MM.1S (cell line): ENCODE measurements around the gene MAP3K7CL.
"Not testable (repeated sequence)": the region's sequence is repeated elsewhere in the genome, so short reads cannot be mapped to it uniquely, and the experiment has no call there.

Experiments
- DNase-seq: peaks from one replicate; pipeline ENCODE4 v3.0.0-alpha.2; 2015
- H2AFZ ChIP-seq: fragments of 300-600 bp; sonication (generic); 2 replicates; pipeline ENCODE4 v1.6.0; 2016; ENCODE audit warnings: antibody characterized with exemption, low read length
- H3F3A ChIP-seq: fragments of 300-600 bp; sonication (generic); 2 replicates; pipeline ENCODE4 v1.6.1; 2016; ENCODE audit warnings: mild to moderate bottlenecking, antibody characterized with exemption, low read length, moderate library complexity, mixed read lengths; ENCODE audit not compliant: insufficient read depth
- H3K27ac ChIP-seq: fragments of 300-600 bp; sonication (generic); 2 replicates; pipeline ENCODE4 v1.5.1; 2016; ENCODE audit warnings: mild to moderate bottlenecking, low read length
- H3K27me3 ChIP-seq: fragments of 300-600 bp; sonication (generic); replicated peaks from 2 replicates; pipeline ENCODE4 v1.6.0; 2016; ENCODE audit warnings: low read length; ENCODE audit not compliant: insufficient read depth
- H3K36me3 ChIP-seq: fragments of 300-600 bp; sonication (generic); replicated peaks from 2 replicates; pipeline ENCODE4 v1.6.1; 2016; ENCODE audit warnings: mild to moderate bottlenecking, low read length, mixed read lengths; ENCODE audit not compliant: insufficient read depth
- H3K4me1 ChIP-seq: fragments of 300-600 bp; sonication (generic); 2 replicates; pipeline ENCODE4 v1.6.1; 2016; ENCODE audit warnings: low read length, mixed read lengths
- H3K4me2 ChIP-seq: fragments of 300-600 bp; sonication (generic); 2 replicates; pipeline ENCODE4 v1.6.0; 2016; ENCODE audit warnings: low read depth, low read length
- H3K4me3 ChIP-seq: fragments of 300-600 bp; sonication (generic); 2 replicates; pipeline ENCODE4 v1.5.1; 2016; ENCODE audit warnings: low read length, mixed read lengths
- H3K79me2 ChIP-seq: fragments of 300-600 bp; sonication (generic); 2 replicates; pipeline ENCODE4 v1.6.1; 2016; ENCODE audit warnings: mixed run types, low read length, mixed read lengths
- H3K9ac ChIP-seq: fragments of 300-600 bp; sonication (generic); 2 replicates; pipeline ENCODE4 v1.6.1; 2016; ENCODE audit warnings: low read length, mixed read lengths
- H3K9me2 ChIP-seq: fragments of 300-600 bp; sonication (generic); replicated peaks from 2 replicates; pipeline ENCODE4 v1.6.1; 2016; ENCODE audit warnings: mild to moderate bottlenecking, low read length, mixed read lengths; ENCODE audit not compliant: insufficient read depth
- H3K9me3 ChIP-seq: fragments of 300-600 bp; sonication (generic); replicated peaks from 2 replicates; pipeline ENCODE4 v1.6.1; 2016; ENCODE audit warnings: mild to moderate bottlenecking, low read length, mixed read lengths; ENCODE audit not compliant: insufficient read depth
- H4K20me1 ChIP-seq: fragments of 300-600 bp; sonication (generic); 2 replicates; pipeline ENCODE4 v1.6.1; 2016; ENCODE audit warnings: mild to moderate bottlenecking, low read length, moderate library complexity, mixed read lengths; ENCODE audit not compliant: insufficient read depth
- EZH2 ChIP-seq: fragments of 300-600 bp; sonication (generic); optimal IDR thresholded peaks from 2 replicates; pipeline ENCODE3; 2017; ENCODE audit warnings: low read depth, mild to moderate bottlenecking, antibody characterized with exemption, low read length, mixed read lengths
- EZH2phosphoT487 ChIP-seq: fragments of 300-600 bp; sonication (generic); IDR thresholded peaks from 2 replicates; pipeline ENCODE4 v1.6.1; 2018; ENCODE audit warnings: antibody characterized with exemption, low read length
- TF ChIP-seq, protein P1 (sequence below): fragments of 300-600 bp; sonication (generic); IDR thresholded peaks from 2 replicates; pipeline ENCODE4 v1.5.1; 2016; ENCODE audit warnings: antibody characterized with exemption, low read length, mixed read lengths

MAP3K7CL gene

DNA sequence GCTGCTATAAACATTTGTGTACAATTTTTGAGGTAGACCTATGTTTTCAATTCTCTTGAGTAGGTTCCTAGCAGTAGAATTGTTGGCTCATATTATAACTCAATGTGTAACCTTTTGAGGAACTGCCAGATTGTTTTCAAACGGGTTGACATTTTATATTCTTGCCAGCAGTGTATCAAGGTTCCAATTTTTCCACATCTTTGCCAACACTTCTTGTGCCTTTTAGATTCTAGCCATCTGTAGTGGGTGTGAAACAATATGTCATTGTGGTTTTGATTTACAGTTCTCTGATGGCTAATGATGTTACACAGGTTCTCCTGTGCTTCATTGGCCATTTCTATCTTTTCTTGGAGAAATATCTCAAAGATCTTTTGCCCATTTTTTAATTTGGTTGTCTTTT is 36.4 kb downstream of the MAP3K7CL start:
- Histone ChIP-seq H3K9me3 (no peaks in the 10 kb centered on the region), H3K27me3 (no peaks in the 10 kb centered on the region), H3K4me1 (no peaks in the 10 kb centered on the region), H3K36me3 (no peaks in the 10 kb centered on the region), H4K20me1 (no peaks in the 10 kb centered on the region), H3K79me2 (no peaks in the 10 kb centered on the region), H3K9ac (no peak overlapping the region), H2AFZ (no peak overlapping the region), H3K9me2 (no peaks in the 10 kb centered on the region), H3K4me3 (no peak overlapping the region), H3F3A (no peaks in the 10 kb centered on the region), H3K4me2 (no peak overlapping the region), H3K27ac (no peak overlapping the region)
- DNase-seq, result no peak
- TF ChIP-seq, protein P1, sequence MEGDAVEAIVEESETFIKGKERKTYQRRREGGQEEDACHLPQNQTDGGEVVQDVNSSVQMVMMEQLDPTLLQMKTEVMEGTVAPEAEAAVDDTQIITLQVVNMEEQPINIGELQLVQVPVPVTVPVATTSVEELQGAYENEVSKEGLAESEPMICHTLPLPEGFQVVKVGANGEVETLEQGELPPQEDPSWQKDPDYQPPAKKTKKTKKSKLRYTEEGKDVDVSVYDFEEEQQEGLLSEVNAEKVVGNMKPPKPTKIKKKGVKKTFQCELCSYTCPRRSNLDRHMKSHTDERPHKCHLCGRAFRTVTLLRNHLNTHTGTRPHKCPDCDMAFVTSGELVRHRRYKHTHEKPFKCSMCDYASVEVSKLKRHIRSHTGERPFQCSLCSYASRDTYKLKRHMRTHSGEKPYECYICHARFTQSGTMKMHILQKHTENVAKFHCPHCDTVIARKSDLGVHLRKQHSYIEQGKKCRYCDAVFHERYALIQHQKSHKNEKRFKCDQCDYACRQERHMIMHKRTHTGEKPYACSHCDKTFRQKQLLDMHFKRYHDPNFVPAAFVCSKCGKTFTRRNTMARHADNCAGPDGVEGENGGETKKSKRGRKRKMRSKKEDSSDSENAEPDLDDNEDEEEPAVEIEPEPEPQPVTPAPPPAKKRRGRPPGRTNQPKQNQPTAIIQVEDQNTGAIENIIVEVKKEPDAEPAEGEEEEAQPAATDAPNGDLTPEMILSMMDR, result no peak

DNA sequence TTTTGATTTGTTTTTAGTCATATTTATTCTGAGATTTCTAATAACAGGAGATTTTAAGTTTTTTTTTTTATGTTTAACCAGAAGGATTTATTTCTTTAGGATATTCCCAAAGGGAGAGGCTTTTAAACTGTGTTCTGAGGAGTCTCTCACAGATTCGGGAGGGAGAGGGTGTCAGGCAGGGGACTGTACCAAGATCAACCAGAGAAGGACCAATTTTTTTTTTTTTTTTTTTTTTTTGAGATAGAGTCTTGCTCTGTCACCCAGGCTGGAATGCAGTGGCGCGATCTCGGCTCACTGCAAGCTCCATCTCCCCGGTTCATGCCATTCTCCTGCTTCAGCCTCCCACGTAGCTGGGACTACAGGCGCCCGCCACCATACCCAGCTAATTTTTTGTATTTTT is 37.0 kb downstream of the MAP3K7CL start:
- H3K36me3 ChIP-seq, H3K4me3 ChIP-seq, H3F3A ChIP-seq, H3K9me3 ChIP-seq, H3K27me3 ChIP-seq, H3K4me1 ChIP-seq, H2AFZ ChIP-seq, H3K9me2 ChIP-seq, DNase-seq, H4K20me1 ChIP-seq, H3K9ac ChIP-seq, H3K79me2 ChIP-seq, H3K4me2 ChIP-seq, H3K27ac ChIP-seq: not testable (repeated sequence)

DNA sequence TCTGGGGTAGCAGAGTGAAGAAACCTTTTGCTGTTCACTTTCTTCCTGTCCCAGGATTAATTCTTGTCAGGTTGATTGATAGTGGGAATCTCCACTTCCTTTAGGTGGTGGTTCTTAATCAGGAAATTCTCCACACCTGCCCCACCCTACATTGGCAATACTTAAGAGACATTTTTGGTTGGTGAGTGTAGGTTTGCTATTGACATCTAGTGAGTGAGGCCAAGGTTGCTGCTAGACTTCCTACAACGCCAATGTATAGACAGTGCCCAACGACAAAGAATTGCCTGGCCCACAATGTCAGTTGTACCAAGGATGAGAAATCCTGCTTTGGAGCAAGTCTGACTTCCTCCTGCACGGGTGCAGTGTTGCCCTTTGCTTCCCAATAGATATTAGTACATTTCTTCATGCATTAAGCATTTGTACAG is 38.5 kb downstream of the MAP3K7CL start:
- Histone ChIP-seq H3K9me2 (no peaks in the 10 kb centered on the region), H3K79me2 (no peaks in the 10 kb centered on the region), H3K4me2 (no peak overlapping the region), H3K9ac (no peak overlapping the region), H3K9me3 (no peaks in the 10 kb centered on the region), H3F3A (no peaks in the 10 kb centered on the region), H3K27ac (no peak overlapping the region), H2AFZ (no peak overlapping the region), H3K4me1 (no peaks in the 10 kb centered on the region), H3K4me3 (no peak overlapping the region), H3K36me3 (no peaks in the 10 kb centered on the region), H4K20me1 (no peaks in the 10 kb centered on the region), H3K27me3 (no peaks in the 10 kb centered on the region)
- TF ChIP-seq EZH2 (no peak), EZH2phosphoT487 (no peak)
- TF ChIP-seq, protein P1, result no peak
- no peak for DNase-seq

DNA sequence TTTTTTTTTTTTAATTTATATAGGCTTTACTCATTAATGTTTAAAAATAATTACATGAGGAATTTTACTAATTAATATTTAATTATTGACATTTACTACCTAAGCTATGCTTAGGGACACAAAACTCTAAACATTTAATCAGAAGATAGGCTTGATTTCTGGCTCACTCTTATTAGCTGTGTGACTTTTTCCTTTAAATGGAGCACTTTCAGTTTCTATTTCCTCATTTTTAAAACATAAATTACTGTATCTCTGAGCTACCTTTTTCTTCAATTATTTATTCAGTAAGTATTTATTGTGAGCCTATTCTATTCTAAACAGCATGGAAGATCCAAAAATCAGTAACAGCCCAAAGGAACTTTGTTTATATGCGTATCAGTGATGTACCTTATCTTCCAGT is 40.5 kb downstream of the MAP3K7CL start:
- H3K4me1 ChIP-seq, result no peaks in the 10 kb centered on the region
- no peaks in the 10 kb centered on the region for H3K9me3 ChIP-seq
- no peaks in the 10 kb centered on the region for H3K36me3 ChIP-seq
- no peak overlapping the region for H2AFZ ChIP-seq
- H4K20me1 ChIP-seq, result no peaks in the 10 kb centered on the region
- H3K9me2 ChIP-seq, result no peaks in the 10 kb centered on the region
- no peaks in the 10 kb centered on the region for H3K27me3 ChIP-seq
- H3K4me2 ChIP-seq, result no peak overlapping the region
- H3K79me2 ChIP-seq, result no peaks in the 10 kb centered on the region
- DNase-seq, result no peak
- no peak overlapping the region for H3K4me3 ChIP-seq
- no peak overlapping the region for H3K9ac ChIP-seq
- no peaks in the 10 kb centered on the region for H3F3A ChIP-seq
- H3K27ac ChIP-seq, result no peak overlapping the region
- TF ChIP-seq EZH2 (no peak), EZH2phosphoT487 (no peak)
- TF ChIP-seq, protein P1, result no peak
